CD8-positive, alpha-beta memory T cell (primary cell): ENCODE measurements around the gene DMKN. TPM values are rescaled to one million over a fixed set of nuclear protein-coding genes. Genes with fewer than 3 reads are reported as not detected.
A peak's percentile ranks its signal among the peaks of the same experiment; 100 is the strongest.

Source experiments
- CTCF ChIA-PET: fragments of 350-600 bp; sonication (Branson Sonifier 250); formaldehyde crosslinking; loops from one replicate; lab custom pipeline; 2021; ENCODE audit warnings: antibody characterized with exemption; lab: Charles Lee
- POLR2A ChIA-PET: fragments of 350-600 bp; sonication (Branson Sonifier 250); formaldehyde crosslinking; loops from one replicate; lab custom pipeline; 2021; ENCODE audit warnings: antibody characterized with exemption; lab: Charles Lee
- DNase-seq, 5 donors: peaks; one replicate each; pipeline versions ENCODE4 v3.0.0 to v3.0.0-alpha.2; 2020 to 2022; ENCODE audit warnings: mixed read lengths in 1 of 5
- H3K27ac ChIP-seq: one replicate; pipeline ENCODE4 v1.7.0; 2013; ENCODE audit warnings: low read depth, mild to moderate bottlenecking, low read length, moderate library complexity
- H3K27me3 ChIP-seq: 2 replicates; pipeline ENCODE4 v1.7.0; 2013; ENCODE audit warnings: low read length, mild to moderate bottlenecking; ENCODE audit not compliant: insufficient read depth, poor library complexity, severe bottlenecking
- H3K36me3 ChIP-seq: 2 replicates; pipeline ENCODE4 v1.7.0; 2013; ENCODE audit warnings: mild to moderate bottlenecking, low read length, moderate library complexity; ENCODE audit not compliant: insufficient read depth
- H3K4me1 ChIP-seq: 2 replicates; pipeline ENCODE4 v1.7.0; 2013; ENCODE audit warnings: mild to moderate bottlenecking, low read length, moderate library complexity; ENCODE audit not compliant: insufficient read depth
- H3K4me3 ChIP-seq: 2 replicates; pipeline ENCODE4 v1.7.0; 2013; ENCODE audit warnings: mild to moderate bottlenecking, low read length
- H3K9me3 ChIP-seq: 2 replicates; pipeline ENCODE4 v1.7.0; 2013; ENCODE audit warnings: mild to moderate bottlenecking, low read length
- H3K27ac Mint-ChIP-seq, 8 donors: one replicate each; pipeline ENCODE4 v1.8.0; 2020 to 2021; ENCODE audit warnings: mixed read lengths in 8 of 8, mild to moderate bottlenecking in 6 of 8, inconsistent platforms in 3 of 8, moderate library complexity in 3 of 8
- H3K27me3 Mint-ChIP-seq, 2 donors: one replicate each; pipeline ENCODE4 v1.8.0; 2020 to 2021; ENCODE audit warnings: mixed read lengths in 2 of 2, mild to moderate bottlenecking in 1 of 2, moderate library complexity in 1 of 2
- H3K36me3 Mint-ChIP-seq, 3 donors: one replicate each; pipeline ENCODE4 v1.8.0; 2020 to 2021; ENCODE audit warnings: mixed read lengths in 3 of 3, inconsistent platforms in 1 of 3, mild to moderate bottlenecking in 1 of 3
- H3K4me1 Mint-ChIP-seq, 3 donors: one replicate each; pipeline ENCODE4 v1.8.0; 2020 to 2021; ENCODE audit warnings: mixed read lengths in 3 of 3, inconsistent platforms in 1 of 3, mild to moderate bottlenecking in 1 of 3
- H3K4me3 Mint-ChIP-seq, 7 donors: one replicate each; pipeline ENCODE4 v1.8.0; 2020 to 2021; ENCODE audit warnings: mixed read lengths in 7 of 7, mild to moderate bottlenecking in 6 of 7, moderate library complexity in 4 of 7, inconsistent platforms in 2 of 7
- H3K9me3 Mint-ChIP-seq, 5 donors: one replicate each; pipeline ENCODE4 v1.8.0; 2020 to 2022; ENCODE audit warnings: mixed read lengths in 5 of 5, mild to moderate bottlenecking in 3 of 5, moderate library complexity in 2 of 5, inconsistent platforms in 1 of 5
- polyA plus RNA-seq: library from polyadenylated mRNA; unstranded; fragments of 300-500 nt; fragmentation: Illumina TruSeq; gene quantifications from one replicate; pipeline ENCODE4 v1.2.3, GENCODE V29; 2021
- total RNA-seq, 2 experiments: library from RNA; stranded (reverse); gene quantifications; one replicate each; pipeline ENCODE4 v1.2.3, GENCODE V29; 2021

The DMKN gene, protein sequence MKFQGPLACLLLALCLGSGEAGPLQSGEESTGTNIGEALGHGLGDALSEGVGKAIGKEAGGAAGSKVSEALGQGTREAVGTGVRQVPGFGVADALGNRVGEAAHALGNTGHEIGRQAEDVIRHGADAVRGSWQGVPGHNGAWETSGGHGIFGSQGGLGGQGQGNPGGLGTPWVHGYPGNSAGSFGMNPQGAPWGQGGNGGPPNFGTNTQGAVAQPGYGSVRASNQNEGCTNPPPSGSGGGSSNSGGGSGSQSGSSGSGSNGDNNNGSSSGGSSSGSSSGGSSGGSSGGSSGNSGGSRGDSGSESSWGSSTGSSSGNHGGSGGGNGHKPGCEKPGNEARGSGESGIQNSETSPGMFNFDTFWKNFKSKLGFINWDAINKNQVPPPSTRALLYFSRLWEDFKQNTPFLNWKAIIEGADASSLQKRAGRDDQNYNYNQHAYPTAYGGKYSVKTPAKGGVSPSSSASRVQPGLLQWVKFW
- total RNA-seq: 1 to 10 TPM; 1.7 to 2.2 TPM
- polyA plus RNA-seq: 10.2 TPM

DNA sequence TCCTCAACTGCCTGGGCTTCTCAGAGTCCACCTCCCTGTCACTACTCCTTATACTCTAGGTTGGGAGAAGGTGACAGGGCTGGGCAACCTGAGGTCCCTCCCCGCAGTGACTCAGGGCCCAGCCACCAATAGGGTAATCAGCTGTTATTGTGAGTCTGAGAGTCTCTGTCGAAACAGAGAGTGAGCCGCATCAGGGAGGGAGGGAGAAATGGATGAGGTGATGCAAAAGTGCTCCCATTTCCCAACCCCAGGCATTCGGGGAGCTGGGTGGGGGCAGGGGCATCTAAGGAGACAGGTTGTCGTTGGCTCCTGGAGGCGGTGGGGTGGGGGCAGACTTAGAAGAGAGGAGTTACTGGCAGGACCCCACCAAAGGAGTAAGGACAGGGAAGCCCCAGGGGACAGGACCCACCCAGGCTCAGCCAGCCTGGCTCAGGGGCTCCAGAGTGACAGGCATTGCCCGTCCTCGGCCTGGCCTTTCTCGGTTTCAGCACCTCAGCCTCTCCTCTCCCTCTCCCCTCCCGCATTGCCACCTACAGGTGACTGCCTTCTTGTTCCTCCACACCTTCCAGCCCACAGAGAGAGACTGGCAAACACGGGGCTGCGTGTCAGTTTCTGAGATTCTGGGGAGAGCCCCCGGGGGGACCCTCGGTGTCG, at the start of gene DMKN:
Gene DMKN, minus strand, starts transcription at position 22 of the 654 bp plus-strand sequence. CDS start 174 bp downstream, outside the sequence.
- H3K4me3 Mint-ChIP-seq: no peak within 1 kb of the TSS
- no peak for DNase-seq
- no peaks in the 10 kb centered on the region for H3K9me3 ChIP-seq
- H3K27me3 ChIP-seq: peaks cover 4% of the 10 kb centered on the region
- ChIA-PET POLR2A (no interaction called here), CTCF (no interaction called here)
- H3K27me3 Mint-ChIP-seq: peaks cover 21 to 30% of the 10 kb centered on the region in 2 donors
- peaks cover 14 to 20% (median 16%) of the 10 kb centered on the region in 3 donors for H3K4me1 Mint-ChIP-seq
- peak within 1 kb of the TSS in 2 of 8 donors; percentile 72 to 80 for H3K27ac Mint-ChIP-seq
- H3K9me3 Mint-ChIP-seq: no peaks in the 10 kb centered on the region
- no peaks in the 10 kb centered on the region for H3K36me3 ChIP-seq
- no peaks in the 10 kb centered on the region for H3K36me3 Mint-ChIP-seq
- H3K27ac ChIP-seq: no peak within 1 kb of the TSS
- H3K4me1 ChIP-seq: peaks cover 17% of the 10 kb centered on the region
- H3K4me3 ChIP-seq: no peak within 1 kb of the TSS

DNA sequence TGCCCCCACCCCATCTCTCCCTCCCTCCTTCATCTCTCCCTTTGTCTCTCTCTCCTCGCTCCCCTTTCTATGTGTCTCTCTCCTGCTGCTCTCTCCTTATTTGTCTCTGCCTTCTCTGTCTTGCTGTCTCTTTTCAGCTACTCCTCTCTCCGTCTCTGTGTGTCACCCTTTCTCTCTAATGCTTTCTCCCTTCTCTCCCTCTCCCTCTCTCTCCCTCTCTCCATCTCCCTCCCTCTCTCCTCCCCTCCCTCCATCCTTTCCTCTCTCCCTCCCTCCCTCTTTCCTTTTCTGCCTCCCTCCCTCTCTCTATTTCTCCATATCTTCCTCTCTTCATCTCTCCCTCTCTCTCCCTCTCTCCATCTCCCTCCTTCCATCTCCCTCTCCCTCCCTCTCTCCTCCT, 49.3 kb upstream of the DMKN start:
- H3K4me1 ChIP-seq: peaks cover 8% of the 10 kb centered on the region
- peaks cover 11% of the 10 kb centered on the region for H3K27me3 ChIP-seq
- no peaks in the 10 kb centered on the region for H3K36me3 Mint-ChIP-seq
- H3K4me3 Mint-ChIP-seq: no peak overlapping the region
- POLR2A ChIA-PET: no interaction called here
- no peaks in the 10 kb centered on the region for H3K9me3 Mint-ChIP-seq
- no peaks in the 10 kb centered on the region for H3K36me3 ChIP-seq
- DNase-seq: no peak
- no peak overlapping the region for H3K27ac Mint-ChIP-seq
- H3K27ac ChIP-seq: no peak overlapping the region
- no peaks in the 10 kb centered on the region for H3K9me3 ChIP-seq
- no peak overlapping the region for H3K4me3 ChIP-seq
- H3K27me3 Mint-ChIP-seq: peaks cover 37 to 61% of the 10 kb centered on the region in 2 donors
- CTCF ChIA-PET: no interaction called here
- peaks cover 2 to 8% (median 3%) of the 10 kb centered on the region in 3 donors for H3K4me1 Mint-ChIP-seq

DNA sequence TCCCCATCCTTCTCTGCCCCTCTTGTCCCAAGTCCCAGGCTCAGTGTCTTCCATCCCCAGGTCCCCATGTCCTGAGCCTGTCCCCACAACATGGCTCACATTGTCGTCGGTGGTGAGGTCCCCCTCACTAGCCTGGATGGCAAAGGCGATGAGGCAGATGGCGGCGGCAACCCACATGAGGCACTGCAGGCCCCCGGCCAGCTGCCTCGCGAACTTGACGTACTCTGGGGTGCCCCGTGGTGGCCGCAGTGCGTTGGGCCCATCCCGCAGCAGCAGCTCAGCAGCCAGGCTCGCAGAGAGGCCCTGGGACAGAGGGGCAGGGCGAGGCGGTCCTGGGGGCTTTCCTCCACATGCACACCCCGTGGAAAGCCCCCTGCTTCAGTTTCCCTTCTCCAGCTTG, 48.9 kb upstream of the DMKN start:
- Mint-ChIP-seq H3K36me3 (no peaks in the 10 kb centered on the region), H3K9me3 (no peaks in the 10 kb centered on the region), H3K27ac (no peak overlapping the region), H3K27me3 (peaks cover 37 to 61% of the 10 kb centered on the region in 2 donors), H3K4me1 (peaks cover 4 to 11% (median 5%) of the 10 kb centered on the region in 3 donors), H3K4me3 (no peak overlapping the region)
- no peaks in the 10 kb centered on the region for H3K9me3 ChIP-seq
- ChIA-PET CTCF (no interaction called here), POLR2A (no interaction called here)
- no peaks in the 10 kb centered on the region for H3K36me3 ChIP-seq
- H3K27ac ChIP-seq: no peak overlapping the region
- H3K4me1 ChIP-seq: peaks cover 8% of the 10 kb centered on the region
- no peak overlapping the region for H3K4me3 ChIP-seq
- DNase-seq: no peak
- peaks cover 11% of the 10 kb centered on the region for H3K27me3 ChIP-seq

DNA sequence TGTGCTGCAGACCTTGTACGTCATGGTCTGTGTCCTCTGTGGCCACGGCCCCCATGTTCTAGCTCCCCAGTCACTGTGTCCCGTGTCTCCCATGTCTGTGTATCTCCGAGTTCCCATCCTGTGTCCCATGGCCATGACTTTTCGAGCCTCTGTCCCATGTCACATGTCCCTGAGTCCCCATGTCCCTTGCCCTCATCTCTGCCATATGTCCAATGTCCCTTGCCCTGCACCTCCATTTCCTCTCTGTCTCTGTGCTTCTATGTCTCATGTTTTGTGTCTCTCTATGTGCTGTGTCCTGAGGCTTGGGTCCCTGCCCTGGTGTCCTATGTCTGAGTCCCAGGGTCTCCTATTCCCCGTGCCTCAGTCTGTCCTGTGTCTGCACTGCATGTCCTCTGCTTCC, 48.0 kb upstream of the DMKN start:
- CTCF ChIA-PET: no interaction called here
- Histone ChIP-seq H3K4me3 (no peak overlapping the region), H3K27me3 (peaks cover 11% of the 10 kb centered on the region), H3K4me1 (peaks cover 8% of the 10 kb centered on the region), H3K27ac (no peak overlapping the region), H3K36me3 (no peaks in the 10 kb centered on the region), H3K9me3 (no peaks in the 10 kb centered on the region)
- no peak for DNase-seq
- Mint-ChIP-seq H3K36me3 (no peaks in the 10 kb centered on the region), H3K4me1 (peaks cover 7 to 15% (median 9%) of the 10 kb centered on the region in 3 donors), H3K9me3 (no peaks in the 10 kb centered on the region), H3K27me3 (peaks cover 41 to 60% of the 10 kb centered on the region in 2 donors), H3K27ac (no peak overlapping the region), H3K4me3 (no peak overlapping the region)
- POLR2A ChIA-PET: no interaction called here

DNA sequence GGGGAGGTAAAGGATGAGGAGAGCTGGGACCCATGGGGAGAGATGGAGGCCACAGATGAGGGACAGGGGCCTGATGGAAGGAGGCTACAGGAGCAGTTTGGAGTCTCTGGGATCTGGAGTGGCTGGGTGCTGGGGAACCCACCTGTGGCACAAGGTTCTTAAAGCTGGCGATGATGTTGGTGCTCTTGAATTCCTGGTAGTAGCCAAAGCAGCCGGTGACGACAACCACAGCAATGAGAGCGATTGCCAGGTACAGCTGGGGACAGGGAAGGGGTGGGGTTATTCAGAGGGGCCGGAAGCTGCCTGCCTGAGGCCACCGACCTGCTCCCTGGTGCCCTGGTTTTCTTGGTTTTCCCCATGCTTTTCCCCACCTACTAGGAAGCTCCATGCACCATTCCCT, 47.2 kb upstream of the DMKN start:
- Histone ChIP-seq H3K27ac (no peak overlapping the region), H3K9me3 (no peaks in the 10 kb centered on the region), H3K4me3 (no peak overlapping the region), H3K4me1 (peaks cover 8% of the 10 kb centered on the region), H3K27me3 (peaks cover 11% of the 10 kb centered on the region), H3K36me3 (no peaks in the 10 kb centered on the region)
- Mint-ChIP-seq H3K27ac (no peak overlapping the region), H3K36me3 (peaks cover 0 to 3% (median 0%) of the 10 kb centered on the region in 3 donors), H3K4me1 (peaks cover 7 to 15% (median 9%) of the 10 kb centered on the region in 3 donors), H3K27me3 (peaks cover 41 to 65% of the 10 kb centered on the region in 2 donors), H3K9me3 (no peaks in the 10 kb centered on the region), H3K4me3 (no peak overlapping the region)
- POLR2A ChIA-PET: no interaction called here
- no peak for DNase-seq
- CTCF ChIA-PET: no interaction called here

DNA sequence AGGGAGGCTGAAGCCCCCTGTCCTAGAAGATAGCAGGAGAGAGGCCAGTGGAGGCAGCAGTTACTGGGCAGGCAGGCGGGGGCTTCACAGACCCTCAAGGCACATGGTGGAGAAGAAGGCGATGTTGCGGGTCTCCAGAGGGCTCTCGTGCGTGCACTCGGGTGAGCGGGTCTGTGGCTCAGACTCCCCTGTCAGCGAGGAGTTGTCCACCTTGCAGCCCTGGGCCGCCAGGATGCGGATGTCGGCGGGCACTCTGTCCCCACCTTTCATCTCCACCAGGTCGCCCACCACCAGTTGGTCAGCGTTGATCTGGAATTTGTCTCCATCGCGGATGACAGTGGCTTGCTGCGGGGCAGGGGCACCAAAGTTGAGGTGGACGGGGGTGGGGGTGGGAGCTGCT, 46.8 kb upstream of the DMKN start:
- Mint-ChIP-seq H3K27ac (no peak overlapping the region), H3K27me3 (peaks cover 38 to 62% of the 10 kb centered on the region in 2 donors), H3K4me1 (peaks cover 7 to 15% (median 9%) of the 10 kb centered on the region in 3 donors), H3K4me3 (no peak overlapping the region), H3K9me3 (no peaks in the 10 kb centered on the region), H3K36me3 (peaks cover 0 to 3% (median 0%) of the 10 kb centered on the region in 3 donors)
- no peaks in the 10 kb centered on the region for H3K9me3 ChIP-seq
- H3K36me3 ChIP-seq: no peaks in the 10 kb centered on the region
- peaks cover 11% of the 10 kb centered on the region for H3K27me3 ChIP-seq
- no peak overlapping the region for H3K4me3 ChIP-seq
- H3K27ac ChIP-seq: no peak overlapping the region
- no peak for DNase-seq
- CTCF ChIA-PET: no interaction called here
- POLR2A ChIA-PET: no interaction called here
- peaks cover 8% of the 10 kb centered on the region for H3K4me1 ChIP-seq

DNA sequence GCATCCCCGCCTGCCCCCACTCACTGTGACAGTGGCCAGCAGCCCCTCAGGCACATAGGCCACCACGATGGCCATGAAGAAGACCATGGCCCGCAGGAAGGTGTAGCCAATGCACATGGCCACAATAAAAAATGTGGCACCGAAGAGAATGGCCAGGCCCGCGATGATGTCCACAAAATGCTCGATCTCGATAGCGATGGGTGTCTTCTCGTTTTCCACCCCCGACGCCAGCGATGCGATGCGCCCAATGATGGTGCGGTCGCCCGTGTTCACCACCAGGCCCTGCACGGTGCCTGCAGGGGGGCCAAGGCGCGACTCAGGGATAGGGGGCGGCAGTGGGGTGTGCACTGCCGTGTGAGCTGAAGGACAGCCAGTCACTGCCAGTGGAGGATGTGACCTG, 46.3 kb upstream of the DMKN start:
- Mint-ChIP-seq H3K4me1 (peaks cover 7 to 15% (median 9%) of the 10 kb centered on the region in 3 donors), H3K27me3 (peaks cover 38 to 60% of the 10 kb centered on the region in 2 donors), H3K36me3 (peaks cover 0 to 3% (median 0%) of the 10 kb centered on the region in 3 donors), H3K27ac (no peak overlapping the region), H3K4me3 (no peak overlapping the region), H3K9me3 (no peaks in the 10 kb centered on the region)
- ChIA-PET POLR2A (interaction anchor here (0.5 kb wide), 1 partner anchor 313 kb away, joined by 7 read pairs; no protein-coding TSS in a partner anchor), CTCF (no interaction called here)
- Histone ChIP-seq H3K4me3 (no peak overlapping the region), H3K27me3 (peaks cover 11% of the 10 kb centered on the region), H3K4me1 (peaks cover 8% of the 10 kb centered on the region), H3K9me3 (no peaks in the 10 kb centered on the region), H3K27ac (no peak overlapping the region), H3K36me3 (no peaks in the 10 kb centered on the region)
- no peak for DNase-seq

DNA sequence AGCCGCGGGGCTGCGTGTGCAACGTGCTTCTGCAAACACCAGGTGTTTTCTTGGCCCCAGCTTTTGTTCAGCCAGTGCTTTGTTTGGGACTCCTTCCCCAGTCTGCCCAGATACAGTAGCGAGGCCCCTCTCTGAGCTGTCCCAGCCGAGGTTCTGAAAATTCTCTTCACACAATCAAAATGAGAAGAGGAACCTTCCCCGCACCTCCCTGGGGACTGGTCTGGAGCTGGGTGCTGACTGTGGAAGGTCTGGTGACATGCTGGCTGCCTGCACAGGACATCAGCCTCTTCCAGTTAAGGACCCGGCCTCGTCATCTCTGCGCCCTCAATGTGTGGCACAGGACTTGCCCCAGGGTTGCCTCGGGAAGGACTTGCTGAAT, 45.8 kb upstream of the DMKN start:
- Mint-ChIP-seq H3K9me3 (no peaks in the 10 kb centered on the region), H3K4me1 (peaks cover 7 to 15% (median 9%) of the 10 kb centered on the region in 3 donors), H3K36me3 (peaks cover 0 to 3% (median 0%) of the 10 kb centered on the region in 3 donors), H3K27ac (no peak overlapping the region), H3K4me3 (no peak overlapping the region), H3K27me3 (peaks cover 35 to 57% of the 10 kb centered on the region in 2 donors)
- Histone ChIP-seq H3K4me3 (no peak overlapping the region), H3K36me3 (no peaks in the 10 kb centered on the region), H3K4me1 (peaks cover 8% of the 10 kb centered on the region), H3K27ac (no peak overlapping the region), H3K9me3 (no peaks in the 10 kb centered on the region), H3K27me3 (peaks cover 11% of the 10 kb centered on the region)
- POLR2A ChIA-PET: interaction anchor here (0.5 kb wide), 1 partner anchor 314 kb away, joined by 7 read pairs; no protein-coding TSS in a partner anchor
- no peak for DNase-seq
- CTCF ChIA-PET: no interaction called here
